Stimulated activated naive B cell treated with anti-CD40 and anti-IgM and Interleukin-4, amounts not matched to agents 10 μg/mL and 1 μg/mL and 100 μg/mL, for 72 hours (primary cell): ENCODE results near the gene CBFB.
"Not testable (repeated sequence)": the region's sequence is repeated elsewhere in the genome, so short reads cannot be mapped to it uniquely, and the experiment has no call there.

Source experiments
- ATAC-seq, 2 donors: fragments of 150-1000 bp; cut with Tn5 transposase; replicated peaks; 2 replicates each; pipeline ENCODE4 v1.10.0; 2021; ENCODE audit warnings: moderate library complexity in 1 of 2
- DNase-seq: peaks from one replicate; pipeline ENCODE4 v3.0.0; 2021
- H3K27ac Mint-ChIP-seq: one replicate; pipeline ENCODE4 v1.8.0; 2022; ENCODE audit warnings: mild to moderate bottlenecking, mixed read lengths
- H3K27me3 Mint-ChIP-seq, 2 donors: one replicate each; pipeline ENCODE4 v1.8.0; 2022; ENCODE audit warnings: mixed read lengths in 2 of 2
- H3K36me3 Mint-ChIP-seq, 2 donors: one replicate each; pipeline ENCODE4 v1.8.0; 2022; ENCODE audit warnings: mixed read lengths in 2 of 2, mild to moderate bottlenecking in 1 of 2
- H3K4me1 Mint-ChIP-seq, 2 donors: one replicate each; pipeline ENCODE4 v1.8.0; 2022; ENCODE audit warnings: mixed read lengths in 2 of 2, mild to moderate bottlenecking in 1 of 2
- H3K4me3 Mint-ChIP-seq, 2 donors: one replicate each; pipeline ENCODE4 v1.8.0; 2022; ENCODE audit warnings: mild to moderate bottlenecking in 2 of 2, mixed read lengths in 2 of 2, moderate library complexity in 1 of 2
- H3K9me3 Mint-ChIP-seq, 2 donors: one replicate each; pipeline ENCODE4 v1.8.0; 2022; ENCODE audit warnings: mixed read lengths in 2 of 2, mild to moderate bottlenecking in 1 of 2

The CBFB gene

GRCh38 chr16:67028696-67029253 is at the start of gene CBFB:
TSS of gene CBFB (plus strand) at chr16:67029149. CDS start at chr16:67029408, 259 bp downstream.
- Mint-ChIP-seq H3K27me3 (no peaks in the 10 kb centered on the region), H3K9me3 (no peaks in the 10 kb centered on the region), H3K27ac (peak within 1 kb of the TSS; percentile 96), H3K4me3 (peak within 1 kb of the TSS; percentile 90 to 91), H3K36me3 (peaks cover 5 to 9% of the 10 kb centered on the region in 2 donors), H3K4me1 (peaks cover 11 to 36% of the 10 kb centered on the region in 2 donors)
- peak; percentile 88 to 90 for ATAC-seq
- peak; percentile 88 for DNase-seq

GRCh38 chr16:66983033-66983432 is 45.9 kb upstream of the CBFB start:
- ATAC-seq (no peak), DNase-seq (no peak)
- H3K4me1 Mint-ChIP-seq = no peaks in the 10 kb centered on the region
- no peak overlapping the region for H3K4me3 Mint-ChIP-seq
- no peaks in the 10 kb centered on the region for H3K9me3 Mint-ChIP-seq
- no peak overlapping the region for H3K27ac Mint-ChIP-seq
- H3K27me3 Mint-ChIP-seq = peaks cover 0 to 7% of the 10 kb centered on the region in 2 donors
- no peaks in the 10 kb centered on the region for H3K36me3 Mint-ChIP-seq

DNA sequence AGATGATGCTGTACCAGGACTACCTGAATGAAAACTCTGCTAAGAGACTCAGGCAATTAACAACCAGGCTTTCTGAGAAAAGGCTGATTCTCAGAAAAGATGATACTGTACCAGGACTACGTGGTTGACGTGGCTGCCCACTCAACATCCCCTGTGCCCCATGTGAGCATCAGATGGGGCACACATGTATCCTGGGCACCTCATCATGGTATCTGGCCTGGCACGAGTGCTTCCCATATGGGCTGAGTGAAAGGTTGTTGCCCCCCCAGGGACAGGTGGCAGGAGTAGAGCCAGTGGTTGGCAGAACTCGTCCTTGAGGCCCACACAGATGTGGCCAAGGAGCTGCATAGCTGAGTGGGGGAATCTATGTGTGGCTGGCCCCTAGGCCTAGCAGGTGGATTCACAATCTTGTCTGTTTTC is 44.0 kb upstream of the CBFB start:
- DNase-seq (no peak), ATAC-seq (peak; percentile 72 to 80)
- Mint-ChIP-seq H3K4me1 (no peaks in the 10 kb centered on the region), H3K27me3 (peaks cover 0 to 9% of the 10 kb centered on the region in 2 donors), H3K36me3 (no peaks in the 10 kb centered on the region), H3K4me3 (no peak overlapping the region), H3K9me3 (no peaks in the 10 kb centered on the region), H3K27ac (peak overlapping the region; percentile 31)

GRCh38 chr16:66986559-66986958 is 42.4 kb upstream of the CBFB start:
- ATAC-seq (no peak), DNase-seq (no peak)
- Mint-ChIP-seq H3K27ac (no peak overlapping the region), H3K4me1 (no peaks in the 10 kb centered on the region), H3K9me3 (no peaks in the 10 kb centered on the region), H3K36me3 (no peaks in the 10 kb centered on the region), H3K27me3 (peaks cover 0 to 9% of the 10 kb centered on the region in 2 donors), H3K4me3 (no peak overlapping the region)

DNA sequence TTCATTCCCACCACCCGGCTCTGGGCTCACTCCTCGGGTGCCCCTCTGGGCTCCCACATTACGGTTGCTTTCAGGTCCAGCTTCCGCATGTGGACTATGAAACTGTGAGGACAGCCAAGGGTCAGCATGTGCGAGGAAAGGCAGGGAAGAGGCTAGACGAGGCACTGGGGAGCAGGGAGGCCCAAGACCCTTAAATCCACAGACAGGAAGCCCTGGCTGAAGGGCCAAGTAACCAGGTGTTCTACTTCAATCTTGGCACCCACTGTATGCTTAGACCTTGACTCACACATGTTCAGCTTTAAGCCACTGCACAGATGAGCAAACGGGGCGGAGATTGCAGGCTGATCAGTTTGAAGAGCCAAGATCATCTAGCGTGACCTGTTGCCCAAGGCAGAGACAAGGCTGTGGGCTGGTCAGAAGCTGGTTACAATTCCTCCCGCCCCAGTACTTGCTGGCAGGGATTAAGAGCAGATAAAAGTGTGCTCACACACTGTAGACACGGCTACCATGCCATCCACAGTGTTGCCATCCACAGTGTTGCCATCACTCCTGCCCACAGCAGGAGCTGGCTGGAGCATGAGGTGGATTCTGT is 40.7 kb upstream of the CBFB start, which contains the start of gene CES4A:
CES4A (plus strand) TSS at position 393 of the 592 bp plus-strand sequence; CDS start at position 577, 184 bp downstream.
- ATAC-seq (no peak), DNase-seq (no peak)
- Mint-ChIP-seq H3K27me3 (peaks cover 0 to 9% of the 10 kb centered on the region in 2 donors), H3K9me3 (no peaks in the 10 kb centered on the region), H3K4me1 (no peaks in the 10 kb centered on the region), H3K27ac (no peak within 1 kb of the TSS), H3K36me3 (no peaks in the 10 kb centered on the region), H3K4me3 (no peak within 1 kb of the TSS)

DNA sequence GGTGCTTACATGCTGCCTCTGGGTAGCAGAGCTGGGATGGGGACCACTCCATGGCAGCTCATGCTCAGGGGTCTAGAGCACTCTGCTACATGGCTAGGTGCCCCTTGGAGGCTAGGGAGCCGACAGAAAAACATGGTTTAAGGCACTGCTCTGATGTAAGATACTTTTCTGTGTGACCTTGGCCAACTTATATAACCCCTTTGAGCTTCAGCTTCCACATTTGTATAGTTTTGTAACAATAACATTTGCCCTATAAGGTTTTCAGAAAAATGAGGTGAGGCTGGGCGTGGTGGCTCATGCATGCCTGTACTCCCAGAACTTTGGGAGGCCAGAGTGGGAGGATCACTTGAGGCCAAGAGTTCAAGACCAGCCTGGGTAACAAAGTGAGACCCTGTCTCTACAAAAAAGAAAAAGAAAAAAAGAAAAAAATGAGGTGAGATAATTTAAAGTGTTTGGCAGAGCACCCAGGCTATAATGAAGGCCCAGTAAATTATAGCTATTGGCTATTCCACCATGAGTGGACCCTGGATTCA is 37.3 kb upstream of the CBFB start:
- no peak for DNase-seq
- no peaks in the 10 kb centered on the region for H3K9me3 Mint-ChIP-seq
- no peak overlapping the region for H3K4me3 Mint-ChIP-seq
- ATAC-seq = no peak
- no peaks in the 10 kb centered on the region for H3K36me3 Mint-ChIP-seq
- H3K4me1 Mint-ChIP-seq = no peaks in the 10 kb centered on the region
- no peak overlapping the region for H3K27ac Mint-ChIP-seq
- peaks cover 0 to 9% of the 10 kb centered on the region in 2 donors for H3K27me3 Mint-ChIP-seq

DNA sequence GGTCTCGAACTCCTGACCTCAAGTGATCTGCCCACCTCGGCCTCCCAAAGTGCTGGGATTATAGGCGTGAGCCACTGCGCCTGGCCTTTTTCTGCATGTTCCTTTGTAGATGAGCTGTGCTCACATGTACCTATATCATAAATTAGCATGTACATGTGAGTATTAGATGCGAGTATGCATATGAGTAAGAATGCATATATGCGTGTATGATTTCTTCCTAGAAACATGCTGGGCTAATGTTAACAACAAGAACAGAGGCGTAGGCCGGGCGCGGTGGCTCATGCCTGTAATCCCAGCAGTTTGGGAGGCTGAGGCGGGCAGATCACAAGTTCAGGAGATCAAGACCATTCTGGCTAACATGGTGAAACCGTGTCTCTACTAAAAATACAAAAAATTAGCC is 35.4 kb upstream of the CBFB start:
- not testable (repeated sequence) for H3K9me3 Mint-ChIP-seq, H3K27ac Mint-ChIP-seq, H3K36me3 Mint-ChIP-seq, DNase-seq, H3K27me3 Mint-ChIP-seq, H3K4me3 Mint-ChIP-seq, ATAC-seq, H3K4me1 Mint-ChIP-seq

- H3K27ac Mint-ChIP-seq = no peak overlapping the region
- peaks cover 0 to 7% of the 10 kb centered on the region in 2 donors for H3K27me3 Mint-ChIP-seq
- H3K9me3 Mint-ChIP-seq = no peaks in the 10 kb centered on the region
- no peaks in the 10 kb centered on the region for H3K36me3 Mint-ChIP-seq
- peaks cover 8 to 11% of the 10 kb centered on the region in 2 donors for H3K4me1 Mint-ChIP-seq
- ATAC-seq (no peak), DNase-seq (no peak)
- no peak overlapping the region for H3K4me3 Mint-ChIP-seq
Measured at GRCh38 chr16:66996324-66996982, 32.5 kb upstream of the CBFB start.

DNA sequence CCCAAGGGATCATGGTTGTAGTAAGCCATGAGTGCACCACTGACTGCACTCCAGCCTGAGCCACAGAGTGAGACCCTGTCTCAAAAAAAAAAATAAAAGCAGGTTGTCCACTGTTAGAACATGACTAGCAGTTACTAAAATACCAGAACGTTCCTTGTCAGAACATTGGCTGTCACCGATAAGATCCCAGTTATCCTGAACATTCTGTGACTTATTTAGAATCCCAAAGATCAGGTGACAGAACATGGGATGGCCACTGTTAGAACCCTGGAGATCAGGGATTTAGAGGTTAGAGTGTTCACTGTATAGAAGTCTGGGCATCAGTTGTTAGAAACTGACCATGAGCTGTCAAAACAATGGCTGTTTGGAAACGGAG is 32.0 kb upstream of the CBFB start:
- ATAC-seq (no peak), DNase-seq (no peak)
- Mint-ChIP-seq H3K9me3 (no peaks in the 10 kb centered on the region), H3K4me1 (peaks cover 11 to 12% of the 10 kb centered on the region in 2 donors), H3K27ac (no peak overlapping the region), H3K27me3 (peaks cover 0 to 7% of the 10 kb centered on the region in 2 donors), H3K4me3 (no peak overlapping the region), H3K36me3 (no peaks in the 10 kb centered on the region)

DNA sequence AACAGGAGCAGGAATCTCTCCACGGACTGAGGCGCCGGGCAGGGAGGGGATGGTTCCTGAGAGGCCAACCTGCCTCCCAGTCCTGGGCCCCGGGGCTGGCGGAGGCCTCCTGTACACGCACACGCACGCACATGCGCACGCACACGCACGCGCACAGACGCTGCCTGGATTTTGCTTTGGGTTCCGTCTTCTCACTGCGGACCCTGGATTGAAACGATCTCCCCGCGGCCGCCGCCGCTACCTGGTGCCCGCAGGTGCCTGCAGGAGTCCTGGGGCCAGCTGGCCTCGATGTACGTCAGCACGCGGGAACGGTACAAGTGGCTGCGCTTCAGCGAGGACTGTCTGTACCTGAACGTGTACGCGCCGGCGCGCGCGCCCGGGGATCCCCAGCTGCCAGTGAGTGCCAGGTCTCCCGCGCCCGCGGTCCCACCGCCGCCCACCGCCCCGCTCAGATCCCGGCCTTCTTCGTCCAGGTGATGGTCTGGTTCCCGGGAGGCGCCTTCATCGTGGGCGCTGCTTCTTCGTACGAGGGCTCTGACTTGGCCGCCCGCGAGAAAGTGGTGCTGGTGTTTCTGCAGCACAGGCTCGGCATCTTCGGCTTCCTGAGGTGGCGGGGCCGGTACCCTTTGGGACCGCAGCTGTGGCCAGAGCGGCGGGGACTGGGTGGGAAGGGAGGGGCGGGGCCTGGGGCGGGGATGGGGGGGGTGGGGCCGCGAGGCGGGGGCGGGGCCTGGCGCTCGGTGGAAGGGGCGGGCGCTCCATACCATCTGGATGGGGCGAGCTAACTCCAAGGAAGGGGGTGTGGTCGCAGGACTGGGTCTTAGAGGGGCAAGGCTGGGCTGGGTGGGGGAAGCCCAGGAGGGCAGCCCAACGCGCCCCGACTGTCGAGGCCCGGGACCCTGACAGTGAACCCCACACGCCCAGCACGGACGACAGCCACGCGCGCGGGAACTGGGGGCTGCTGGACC is 28.3 kb upstream of the CBFB start:
- H3K4me3 Mint-ChIP-seq = peak overlapping the region; percentile 81 to 85
- peaks cover 15 to 21% of the 10 kb centered on the region in 2 donors for H3K27me3 Mint-ChIP-seq
- H3K4me1 Mint-ChIP-seq = peaks cover 11 to 12% of the 10 kb centered on the region in 2 donors
- DNase-seq = peak; percentile 26
- no peaks in the 10 kb centered on the region for H3K9me3 Mint-ChIP-seq
- peak overlapping the region; percentile 81 for H3K27ac Mint-ChIP-seq
- ATAC-seq = peak; percentile 79 to 85
- H3K36me3 Mint-ChIP-seq = peaks cover 0 to 2% of the 10 kb centered on the region in 2 donors

- DNase-seq = no peak
- Mint-ChIP-seq H3K4me3 (peak overlapping the region; percentile 29 to 85), H3K27me3 (peaks cover 17 to 21% of the 10 kb centered on the region in 2 donors), H3K36me3 (peaks cover 0 to 2% of the 10 kb centered on the region in 2 donors), H3K9me3 (no peaks in the 10 kb centered on the region), H3K27ac (no peak overlapping the region), H3K4me1 (peaks cover 11 to 12% of the 10 kb centered on the region in 2 donors)
- no peak for ATAC-seq
Measured at GRCh38 chr16:67001726-67002125, 27.2 kb upstream of the CBFB start.

DNA sequence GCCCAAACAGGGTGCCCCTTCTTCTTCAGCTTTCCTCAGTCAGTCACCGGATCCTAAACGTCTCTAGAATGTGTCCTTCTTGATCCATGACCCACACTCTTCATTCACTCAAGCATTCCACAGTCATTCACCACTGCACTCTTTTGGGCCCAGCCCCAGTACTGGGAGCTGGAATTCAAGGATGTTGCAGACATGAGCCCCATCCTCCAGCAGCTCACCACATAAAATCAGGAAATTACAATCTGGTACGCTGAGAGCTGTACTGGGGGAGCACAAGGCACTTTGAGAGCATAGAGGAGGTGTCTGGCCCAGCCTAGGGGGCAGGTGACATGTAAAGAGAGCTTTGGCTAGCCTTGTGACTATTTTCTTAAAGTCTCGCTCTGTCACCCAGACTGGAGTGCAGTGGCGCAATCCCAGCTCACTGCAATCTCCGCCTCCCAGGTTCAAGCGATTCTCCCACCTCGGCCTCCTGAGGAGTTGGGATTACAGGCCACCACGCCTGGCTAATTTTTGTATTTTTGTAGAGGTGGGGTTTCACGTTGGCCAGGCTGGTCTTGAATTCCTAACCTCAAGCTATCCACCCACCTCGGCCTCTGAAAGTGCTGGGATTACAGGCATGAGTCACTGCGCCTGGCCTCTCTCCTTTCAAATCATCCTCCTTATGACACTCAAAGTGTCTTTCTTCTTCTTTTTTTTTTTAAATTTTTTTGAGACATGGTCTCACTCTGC is 21.9 kb upstream of the CBFB start:
- H3K4me3 Mint-ChIP-seq = no peak overlapping the region
- no peak overlapping the region for H3K27ac Mint-ChIP-seq
- H3K27me3 Mint-ChIP-seq = peaks cover 14 to 20% of the 10 kb centered on the region in 2 donors
- H3K4me1 Mint-ChIP-seq = no peaks in the 10 kb centered on the region
- H3K9me3 Mint-ChIP-seq = no peaks in the 10 kb centered on the region
- DNase-seq (no peak), ATAC-seq (no peak)
- H3K36me3 Mint-ChIP-seq = peaks cover 0 to 2% of the 10 kb centered on the region in 2 donors

GRCh38 chr16:67009158-67009557 is 19.8 kb upstream of the CBFB start:
- no peak for DNase-seq
- Mint-ChIP-seq H3K27me3 (peaks cover 7 to 10% of the 10 kb centered on the region in 2 donors), H3K36me3 (no peaks in the 10 kb centered on the region), H3K4me3 (no peak overlapping the region), H3K4me1 (peaks cover 3 to 9% of the 10 kb centered on the region in 2 donors), H3K27ac (no peak overlapping the region), H3K9me3 (no peaks in the 10 kb centered on the region)
- no peak for ATAC-seq
